Activated CD8-positive, alpha-beta T cell treated with anti-CD3 and anti-CD28 coated beads for 36 hours (primary cell): Measurements from ENCODE around the gene RAB11FIP5. TPM values are rescaled to one million over a fixed set of nuclear protein-coding genes. Genes with fewer than 3 reads are reported as not detected.

Source experiments
- ATAC-seq: fragments of 200-7000 bp; cut with Tn5 transposase; one replicate; pipeline ENCODE4 v1.10.0; 2021; ENCODE audit warnings: mild to moderate bottlenecking, moderate library complexity
- CTCF ChIA-PET: fragments of 350-600 bp; sonication (Branson Sonifier 250); formaldehyde crosslinking; loops from one replicate; lab custom pipeline; 2021; ENCODE audit warnings: antibody characterized with exemption; lab: Charles Lee
- POLR2A ChIA-PET: fragments of 350-600 bp; sonication (Branson Sonifier 250); formaldehyde crosslinking; loops from one replicate; lab custom pipeline; 2021; ENCODE audit warnings: antibody characterized with exemption; lab: Charles Lee
- DNase-seq: peaks from one replicate; pipeline ENCODE4 v3.0.0-alpha.2; 2020
- H3K27ac Mint-ChIP-seq: one replicate; pipeline ENCODE4 v1.8.0; 2021; ENCODE audit warnings: mild to moderate bottlenecking, mixed read lengths
- H3K27me3 Mint-ChIP-seq: one replicate; pipeline ENCODE4 v1.8.0; 2021; ENCODE audit warnings: mixed read lengths
- H3K36me3 Mint-ChIP-seq: one replicate; pipeline ENCODE4 v1.8.0; 2021; ENCODE audit warnings: low read depth, mixed read lengths
- H3K4me1 Mint-ChIP-seq: one replicate; pipeline ENCODE4 v1.8.0; 2021; ENCODE audit warnings: low read depth, mixed read lengths
- H3K4me3 Mint-ChIP-seq: one replicate; pipeline ENCODE4 v1.8.0; 2021; ENCODE audit warnings: mild to moderate bottlenecking, moderate library complexity, mixed read lengths
- H3K9me3 Mint-ChIP-seq: one replicate; pipeline ENCODE4 v1.8.0; 2021; ENCODE audit warnings: mixed read lengths
- CTCF ChIP-seq: fragments of 200-600 bp; IDR thresholded peaks from one replicate; pipeline ENCODE4 v1.8.0; 2022; ENCODE audit warnings: antibody characterized with exemption, mild to moderate bottlenecking
- intact Hi-C: fragments of 100-400 bp; cut with micrococcal nuclease; formaldehyde crosslinking; loops from one replicate; pipeline ENCODE4 v1.10.0; 2022
- total RNA-seq, 2 experiments: library from RNA; stranded (reverse); gene quantifications; one replicate each; pipeline ENCODE4 v1.2.3, GENCODE V29; 2021

Gene RAB11FIP5
- total RNA-seq, 2 experiments from 2014 or later, result 9.0 to 9.7 TPM

GRCh38 chr2:73080321-73081131, 32.2 kb downstream of the RAB11FIP5 start:
- CTCF ChIA-PET, result interaction anchor here (1.0 to 4.0 kb wide), 3 partner anchors 76 to 97 kb away, joined by 3 to 13 read pairs (median 3); no protein-coding TSS in a partner anchor
- intact Hi-C loops, result no loop called here
- POLR2A ChIA-PET, result no interaction called here
- no peak for TF ChIP-seq CTCF
- H3K9me3 Mint-ChIP-seq, result no peaks in the 10 kb centered on the region
- no peaks in the 10 kb centered on the region for H3K4me1 Mint-ChIP-seq
- H3K27ac Mint-ChIP-seq, result no peak overlapping the region
- DNase-seq (no peak), ATAC-seq (no peak)
- H3K27me3 Mint-ChIP-seq, result no peaks in the 10 kb centered on the region
- H3K36me3 Mint-ChIP-seq, result no peaks in the 10 kb centered on the region
- no peak overlapping the region for H3K4me3 Mint-ChIP-seq

GRCh38 chr2:73079636-73080035, 33.1 kb downstream of the RAB11FIP5 start:
- Mint-ChIP-seq H3K27ac (no peak overlapping the region), H3K9me3 (no peaks in the 10 kb centered on the region), H3K4me3 (no peak overlapping the region), H3K36me3 (no peaks in the 10 kb centered on the region), H3K27me3 (no peaks in the 10 kb centered on the region), H3K4me1 (no peaks in the 10 kb centered on the region)
- DNase-seq, result no peak
- ChIA-PET POLR2A (interaction anchor here (1.7 kb wide), 1 partner anchor 34 kb away, joined by 5 read pairs; no protein-coding TSS in a partner anchor), CTCF (interaction anchor here (1.0 to 4.0 kb wide), 3 partner anchors 77 to 97 kb away, joined by 3 to 13 read pairs (median 4); no protein-coding TSS in a partner anchor)
- intact Hi-C loops, result no loop called here
- no peak for ATAC-seq
- no peak for TF ChIP-seq CTCF

GRCh38 chr2:73078457-73079411, 34.0 kb downstream of the RAB11FIP5 start:
- Mint-ChIP-seq H3K4me1 (no peaks in the 10 kb centered on the region), H3K36me3 (no peaks in the 10 kb centered on the region), H3K27me3 (no peaks in the 10 kb centered on the region), H3K4me3 (no peak overlapping the region), H3K9me3 (no peaks in the 10 kb centered on the region), H3K27ac (no peak overlapping the region)
- TF ChIP-seq CTCF, result no peak
- CTCF ChIA-PET, result interaction anchor here (1.5 to 4.0 kb wide), 2 partner anchors 78 to 98 kb away, joined by 4 to 13 read pairs; no protein-coding TSS in a partner anchor
- DNase-seq (no peak), ATAC-seq (no peak)
- intact Hi-C loops, result no loop called here
- POLR2A ChIA-PET, result interaction anchor here (1.7 kb wide), 1 partner anchor 35 kb away, joined by 5 read pairs; no protein-coding TSS in a partner anchor

GRCh38 chr2:73077424-73077795, 35.3 kb downstream of the RAB11FIP5 start:
- ChIA-PET CTCF (interaction anchor here (0.7 to 4.0 kb wide), 2 partner anchors 86 to 100 kb away, joined by 3 to 13 read pairs; no protein-coding TSS in a partner anchor), POLR2A (interaction anchor here (1.5 kb wide), 1 partner anchor 85 kb away, joined by 3 read pairs; no protein-coding TSS in a partner anchor)
- Mint-ChIP-seq H3K4me3 (no peak overlapping the region), H3K4me1 (no peaks in the 10 kb centered on the region), H3K27me3 (no peaks in the 10 kb centered on the region), H3K9me3 (no peaks in the 10 kb centered on the region), H3K27ac (no peak overlapping the region), H3K36me3 (no peaks in the 10 kb centered on the region)
- intact Hi-C loops, result no loop called here
- DNase-seq (no peak), ATAC-seq (no peak)
- no peak for TF ChIP-seq CTCF
